CD8-positive, alpha-beta memory T cell (primary cell): Measurements from ENCODE around the gene PTPN22. TPM values are rescaled to one million over a fixed set of nuclear protein-coding genes. Genes with fewer than 3 reads are reported as not detected.

Experiments
- CTCF ChIA-PET: fragments of 350-600 bp; sonication (Branson Sonifier 250); formaldehyde crosslinking; loops from one replicate; lab custom pipeline; 2021; ENCODE audit warnings: antibody characterized with exemption; lab: Charles Lee
- POLR2A ChIA-PET: fragments of 350-600 bp; sonication (Branson Sonifier 250); formaldehyde crosslinking; loops from one replicate; lab custom pipeline; 2021; ENCODE audit warnings: antibody characterized with exemption; lab: Charles Lee
- DNase-seq, 5 donors: peaks; one replicate each; pipeline versions ENCODE4 v3.0.0 to v3.0.0-alpha.2; 2020 to 2022; ENCODE audit warnings: mixed read lengths in 1 of 5
- H3K27ac ChIP-seq: one replicate; pipeline ENCODE4 v1.7.0; 2013; ENCODE audit warnings: low read depth, mild to moderate bottlenecking, low read length, moderate library complexity
- H3K27me3 ChIP-seq: 2 replicates; pipeline ENCODE4 v1.7.0; 2013; ENCODE audit warnings: low read length, mild to moderate bottlenecking; ENCODE audit not compliant: insufficient read depth, poor library complexity, severe bottlenecking
- H3K36me3 ChIP-seq: 2 replicates; pipeline ENCODE4 v1.7.0; 2013; ENCODE audit warnings: mild to moderate bottlenecking, low read length, moderate library complexity; ENCODE audit not compliant: insufficient read depth
- H3K4me1 ChIP-seq: 2 replicates; pipeline ENCODE4 v1.7.0; 2013; ENCODE audit warnings: mild to moderate bottlenecking, low read length, moderate library complexity; ENCODE audit not compliant: insufficient read depth
- H3K4me3 ChIP-seq: 2 replicates; pipeline ENCODE4 v1.7.0; 2013; ENCODE audit warnings: mild to moderate bottlenecking, low read length
- H3K9me3 ChIP-seq: 2 replicates; pipeline ENCODE4 v1.7.0; 2013; ENCODE audit warnings: mild to moderate bottlenecking, low read length
- H3K27ac Mint-ChIP-seq, 8 donors: one replicate each; pipeline ENCODE4 v1.8.0; 2020 to 2021; ENCODE audit warnings: mixed read lengths in 8 of 8, mild to moderate bottlenecking in 6 of 8, inconsistent platforms in 3 of 8, moderate library complexity in 3 of 8
- H3K27me3 Mint-ChIP-seq, 2 donors: one replicate each; pipeline ENCODE4 v1.8.0; 2020 to 2021; ENCODE audit warnings: mixed read lengths in 2 of 2, mild to moderate bottlenecking in 1 of 2, moderate library complexity in 1 of 2
- H3K36me3 Mint-ChIP-seq, 3 donors: one replicate each; pipeline ENCODE4 v1.8.0; 2020 to 2021; ENCODE audit warnings: mixed read lengths in 3 of 3, inconsistent platforms in 1 of 3, mild to moderate bottlenecking in 1 of 3
- H3K4me1 Mint-ChIP-seq, 3 donors: one replicate each; pipeline ENCODE4 v1.8.0; 2020 to 2021; ENCODE audit warnings: mixed read lengths in 3 of 3, inconsistent platforms in 1 of 3, mild to moderate bottlenecking in 1 of 3
- H3K4me3 Mint-ChIP-seq, 7 donors: one replicate each; pipeline ENCODE4 v1.8.0; 2020 to 2021; ENCODE audit warnings: mixed read lengths in 7 of 7, mild to moderate bottlenecking in 6 of 7, moderate library complexity in 4 of 7, inconsistent platforms in 2 of 7
- H3K9me3 Mint-ChIP-seq, 5 donors: one replicate each; pipeline ENCODE4 v1.8.0; 2020 to 2022; ENCODE audit warnings: mixed read lengths in 5 of 5, mild to moderate bottlenecking in 3 of 5, moderate library complexity in 2 of 5, inconsistent platforms in 1 of 5
- polyA plus RNA-seq: library from polyadenylated mRNA; unstranded; fragments of 300-500 nt; fragmentation: Illumina TruSeq; gene quantifications from one replicate; pipeline ENCODE4 v1.2.3, GENCODE V29; 2021
- total RNA-seq, 2 experiments: library from RNA; stranded (reverse); gene quantifications; one replicate each; pipeline ENCODE4 v1.2.3, GENCODE V29; 2021

The PTPN22 gene
- total and polyA plus RNA-seq, 3 experiments from 2014 or later, result 57.7 to 83.2 (median 66.5) TPM

- H3K27ac Mint-ChIP-seq, result peak overlapping the region in 3 of 8 donors; percentile 19 to 63 (median 38)
- no peak for DNase-seq
- ChIA-PET POLR2A (interaction anchor here (0.6 kb wide), 1 partner anchor 497 kb away, joined by 4 read pairs; the partner anchor contains the start of gene MAGI3), CTCF (interaction anchor here (0.6 to 2.4 kb wide), 2 partner anchors 11 to 131 kb away, joined by 3 to 6 read pairs; no protein-coding TSS in a partner anchor)
- Histone ChIP-seq H3K4me3 (no peak overlapping the region), H3K27me3 (no peaks in the 10 kb centered on the region), H3K9me3 (no peaks in the 10 kb centered on the region), H3K36me3 (no peaks in the 10 kb centered on the region), H3K4me1 (peaks cover 20% of the 10 kb centered on the region), H3K27ac (no peak overlapping the region)
- H3K4me3 Mint-ChIP-seq, result peak overlapping the region in 1 of 7 donors; percentile 3
- peaks cover 0 to 5% (median 1%) of the 10 kb centered on the region in 3 donors for H3K36me3 Mint-ChIP-seq
- H3K27me3 Mint-ChIP-seq, result no peaks in the 10 kb centered on the region
- H3K4me1 Mint-ChIP-seq, result peaks cover 5 to 29% (median 24%) of the 10 kb centered on the region in 3 donors
- H3K9me3 Mint-ChIP-seq, result no peaks in the 10 kb centered on the region
Observed at GRCh38 chr1:113886417-113887401, 15.2 kb upstream of the PTPN22 start.

- Mint-ChIP-seq H3K9me3 (no peaks in the 10 kb centered on the region), H3K4me3 (no peak overlapping the region), H3K36me3 (peaks cover 0 to 4% (median 4%) of the 10 kb centered on the region in 3 donors), H3K27ac (peak overlapping the region in 1 of 8 donors; percentile 54), H3K4me1 (peaks cover 40 to 61% (median 61%) of the 10 kb centered on the region in 3 donors), H3K27me3 (no peaks in the 10 kb centered on the region)
- no peak for DNase-seq
- H3K4me1 ChIP-seq, result peaks cover 36% of the 10 kb centered on the region
- POLR2A ChIA-PET, result interaction anchor here (3.3 kb wide), 1 partner anchor 23 kb away, joined by 14 read pairs; the partner anchor contains the start of genes AP4B1 and DCLRE1B
- H3K9me3 ChIP-seq, result no peaks in the 10 kb centered on the region
- no peaks in the 10 kb centered on the region for H3K27me3 ChIP-seq
- H3K36me3 ChIP-seq, result no peaks in the 10 kb centered on the region
- H3K4me3 ChIP-seq, result no peak overlapping the region
- CTCF ChIA-PET, result interaction anchor here (1.0 to 1.6 kb wide), 3 partner anchors 9 to 22 kb away, joined by 3 to 7 read pairs (median 3); partner anchors contain the start of gene AP4B1
- no peak overlapping the region for H3K27ac ChIP-seq
Observed at GRCh38 chr1:113881661-113882060, 10.1 kb upstream of the PTPN22 start.

- H3K4me3 ChIP-seq, result no peak overlapping the region
- Mint-ChIP-seq H3K4me1 (peaks cover 53 to 73% (median 71%) of the 10 kb centered on the region in 3 donors), H3K4me3 (peak overlapping the region in 4 of 7 donors; percentile 51 to 69 (median 56)), H3K9me3 (no peaks in the 10 kb centered on the region), H3K27me3 (no peaks in the 10 kb centered on the region), H3K27ac (peak overlapping the region in 7 of 8 donors; percentile 80 to 91 (median 87)), H3K36me3 (peaks cover 0 to 4% (median 0%) of the 10 kb centered on the region in 3 donors)
- no peaks in the 10 kb centered on the region for H3K9me3 ChIP-seq
- POLR2A ChIA-PET, result interaction anchor here (3.3 kb wide), 1 partner anchor 25 kb away, joined by 14 read pairs; the partner anchor contains the start of genes AP4B1 and DCLRE1B
- no peaks in the 10 kb centered on the region for H3K36me3 ChIP-seq
- CTCF ChIA-PET, result interaction anchor here (1.1 to 3.6 kb wide), 3 partner anchors 9 to 25 kb away, joined by 3 to 16 read pairs (median 4); partner anchors contain the start of genes AP4B1 and DCLRE1B
- no peaks in the 10 kb centered on the region for H3K27me3 ChIP-seq
- no peak for DNase-seq
- H3K27ac ChIP-seq, result no peak overlapping the region
- peaks cover 39% of the 10 kb centered on the region for H3K4me1 ChIP-seq
Observed at GRCh38 chr1:113879739-113880038, 8.2 kb upstream of the PTPN22 start.

GRCh38 chr1:113876176-113876575, 4.7 kb upstream of the PTPN22 start:
- Histone ChIP-seq H3K4me3 (no peak overlapping the region), H3K27ac (no peak overlapping the region), H3K9me3 (no peaks in the 10 kb centered on the region), H3K27me3 (no peaks in the 10 kb centered on the region), H3K4me1 (peaks cover 61% of the 10 kb centered on the region), H3K36me3 (no peaks in the 10 kb centered on the region)
- H3K4me1 Mint-ChIP-seq, result peaks cover 77 to 94% (median 92%) of the 10 kb centered on the region in 3 donors
- peak overlapping the region in 1 of 7 donors; percentile 22 for H3K4me3 Mint-ChIP-seq
- H3K9me3 Mint-ChIP-seq, result no peaks in the 10 kb centered on the region
- peak overlapping the region in 5 of 8 donors; percentile 34 to 86 (median 80) for H3K27ac Mint-ChIP-seq
- H3K27me3 Mint-ChIP-seq, result no peaks in the 10 kb centered on the region
- peaks cover 0 to 4% (median 3%) of the 10 kb centered on the region in 3 donors for H3K36me3 Mint-ChIP-seq
- DNase-seq, result no peak
- ChIA-PET CTCF (interaction anchor here (1.4 to 3.7 kb wide), 3 partner anchors 10 to 28 kb away, joined by 4 to 16 read pairs (median 6); partner anchors contain the start of genes AP4B1 and DCLRE1B), POLR2A (interaction anchor here (1.2 kb wide), 1 partner anchor 28 kb away, joined by 6 read pairs; the partner anchor contains the start of gene AP4B1)

- no peak for DNase-seq
- Histone ChIP-seq H3K4me3 (no peak overlapping the region), H3K9me3 (no peaks in the 10 kb centered on the region), H3K36me3 (no peaks in the 10 kb centered on the region), H3K4me1 (peaks cover 58% of the 10 kb centered on the region), H3K27ac (no peak overlapping the region), H3K27me3 (no peaks in the 10 kb centered on the region)
- Mint-ChIP-seq H3K9me3 (no peaks in the 10 kb centered on the region), H3K4me1 (peaks cover 74 to 90% (median 87%) of the 10 kb centered on the region in 3 donors), H3K4me3 (peak overlapping the region; percentile 15 to 62 (median 40)), H3K27ac (peak overlapping the region; percentile 43 to 86 (median 81)), H3K27me3 (no peaks in the 10 kb centered on the region), H3K36me3 (peaks cover 0 to 5% (median 3%) of the 10 kb centered on the region in 3 donors)
- CTCF ChIA-PET, result interaction anchor here (1.4 to 3.7 kb wide), 3 partner anchors 10 to 29 kb away, joined by 4 to 16 read pairs (median 6); partner anchors contain the start of genes AP4B1 and DCLRE1B
- POLR2A ChIA-PET, result interaction anchor here (1.2 to 1.7 kb wide), 2 partner anchors 29 to 55 kb away, joined by 5 to 6 read pairs; partner anchors contain the start of gene AP4B1
Observed at GRCh38 chr1:113875714-113876113, 4.2 kb upstream of the PTPN22 start.

GRCh38 chr1:113874012-113874879, 2.7 kb upstream of the PTPN22 start:
- H3K9me3 Mint-ChIP-seq, result no peaks in the 10 kb centered on the region
- no peaks in the 10 kb centered on the region for H3K9me3 ChIP-seq
- no peaks in the 10 kb centered on the region for H3K36me3 ChIP-seq
- DNase-seq, result peak in 2 of 5 donors; percentile 17 to 52
- H3K27ac ChIP-seq, result no peak overlapping the region
- H3K27ac Mint-ChIP-seq, result peak overlapping the region; percentile 81 to 97 (median 88)
- peaks cover 69 to 90% (median 84%) of the 10 kb centered on the region in 3 donors for H3K4me1 Mint-ChIP-seq
- peaks cover 0 to 15% (median 2%) of the 10 kb centered on the region in 3 donors for H3K36me3 Mint-ChIP-seq
- ChIA-PET POLR2A (interaction anchor here (0.8 to 1.7 kb wide), 5 partner anchors 15 to 62 kb away, joined by 3 to 9 read pairs (median 5); partner anchors contain the start of genes AP4B1 and RSBN1), CTCF (interaction anchor here (0.9 to 3.7 kb wide), 3 partner anchors 11 to 30 kb away, joined by 3 to 16 read pairs (median 4); partner anchors contain the start of genes AP4B1 and DCLRE1B)
- H3K4me3 Mint-ChIP-seq, result peak overlapping the region; percentile 13 to 69 (median 52)
- peaks cover 59% of the 10 kb centered on the region for H3K4me1 ChIP-seq
- no peaks in the 10 kb centered on the region for H3K27me3 ChIP-seq
- H3K27me3 Mint-ChIP-seq, result no peaks in the 10 kb centered on the region
- no peak overlapping the region for H3K4me3 ChIP-seq
